Mesenchymal stem cell (in vitro differentiated cells and primary cell): ENCODE measurements around the gene CDAN1. TPM values are rescaled to one million over a fixed set of nuclear protein-coding genes. Genes with fewer than 3 reads are reported as not detected.

Source experiments
- DNase-seq: peaks from one replicate; pipeline ENCODE4 v3.0.0-alpha.2; 2013
- H2AFZ ChIP-seq: one replicate; pipeline ENCODE4 v1.6.1; 2013; ENCODE audit warnings: low read depth, mild to moderate bottlenecking, control low read depth, inconsistent platforms, low read length, moderate library complexity
- H2AK5ac ChIP-seq: 2 replicates; pipeline ENCODE4 v1.6.1; 2013; ENCODE audit warnings: low read length, moderate library complexity, mild to moderate bottlenecking, inconsistent platforms; ENCODE audit not compliant: severe bottlenecking
- H2BK120ac ChIP-seq: one replicate; pipeline ENCODE4 v1.6.1; 2013; ENCODE audit warnings: low read depth, mild to moderate bottlenecking, inconsistent platforms, low read length, moderate library complexity
- H2BK12ac ChIP-seq, 2 experiments: one replicate each; pipeline ENCODE4 v1.6.1; 2013; ENCODE audit warnings: inconsistent platforms in 2 of 2, low read length in 2 of 2, mild to moderate bottlenecking in 2 of 2, moderate library complexity in 2 of 2, control low read depth in 1 of 2
- H2BK15ac ChIP-seq: one replicate; pipeline ENCODE4 v1.6.1; 2013; ENCODE audit warnings: mild to moderate bottlenecking, low read depth, inconsistent platforms; ENCODE audit not compliant: poor library complexity, severe bottlenecking
- H2BK5ac ChIP-seq: 2 replicates; pipeline ENCODE4 v1.6.1; 2013; ENCODE audit warnings: low read depth, mild to moderate bottlenecking, low read length, control low read depth, inconsistent platforms; ENCODE audit not compliant: poor library complexity, severe bottlenecking
- H3K14ac ChIP-seq, 2 experiments: one replicate each; pipeline ENCODE4 v1.6.1; 2013; ENCODE audit warnings: inconsistent platforms in 2 of 2, low read length in 2 of 2, control low read depth in 1 of 2, mild to moderate bottlenecking in 1 of 2, moderate library complexity in 1 of 2
- H3K18ac ChIP-seq, 2 experiments: one replicate each; pipeline ENCODE4 v1.6.1; 2013; ENCODE audit warnings: inconsistent platforms in 2 of 2, low read length in 2 of 2, control low read depth in 1 of 2, low read depth in 1 of 2, mild to moderate bottlenecking in 1 of 2
- H3K23ac ChIP-seq, 2 experiments: one replicate each; pipeline ENCODE4 v1.6.1; 2013; ENCODE audit warnings: inconsistent platforms in 2 of 2, low read length in 2 of 2, mild to moderate bottlenecking in 2 of 2, moderate library complexity in 2 of 2, control low read depth in 1 of 2
- H3K27ac ChIP-seq: 2 replicates; pipeline ENCODE4 v1.5.1; 2013; ENCODE audit warnings: mild to moderate bottlenecking, moderate library complexity, low read length, control low read depth, inconsistent platforms; ENCODE audit not compliant: poor library complexity, severe bottlenecking
- H3K27me3 ChIP-seq, 2 experiments: 2 replicates each; pipeline versions ENCODE4 v1.6.1 to v1.7.0; 2013; ENCODE audit warnings: low read length in 2 of 2, mild to moderate bottlenecking in 2 of 2, moderate library complexity in 2 of 2, control low read depth in 1 of 2, inconsistent platforms in 1 of 2; ENCODE audit not compliant: control insufficient read depth in 1 of 2, insufficient read depth in 1 of 2
- H3K36me3 ChIP-seq, 2 experiments: 2 replicates each; pipeline versions ENCODE4 v1.6.1 to v1.7.0; 2013; ENCODE audit warnings: low read length in 2 of 2, control low read depth in 1 of 2, inconsistent platforms in 1 of 2, low read depth in 1 of 2, mild to moderate bottlenecking in 1 of 2; ENCODE audit not compliant: insufficient read depth in 2 of 2, control insufficient read depth in 1 of 2
- H3K4ac ChIP-seq, 2 experiments: one replicate each; pipeline ENCODE4 v1.6.1; 2013; ENCODE audit warnings: inconsistent platforms in 2 of 2, low read length in 2 of 2, mild to moderate bottlenecking in 2 of 2, moderate library complexity in 2 of 2, control low read depth in 1 of 2, low read depth in 1 of 2
- H3K4me1 ChIP-seq: 2 replicates; pipeline ENCODE4 v1.6.1; 2013; ENCODE audit warnings: low read depth, low read length, control low read depth; ENCODE audit not compliant: control insufficient read depth, insufficient read depth
- H3K4me2 ChIP-seq: 2 replicates; pipeline ENCODE4 v1.6.1; 2013; ENCODE audit warnings: low read length, mild to moderate bottlenecking, inconsistent platforms; ENCODE audit not compliant: poor library complexity, severe bottlenecking
- H3K4me3 ChIP-seq, 2 experiments: 2 replicates each; pipeline versions ENCODE4 v1.5.1 to v1.7.0; 2013; ENCODE audit warnings: low read length in 2 of 2, mild to moderate bottlenecking in 2 of 2, control low read depth in 1 of 2, low read depth in 1 of 2; ENCODE audit not compliant: insufficient read depth in 1 of 2
- H3K79me1 ChIP-seq: replicated peaks from 2 replicates; pipeline ENCODE4 v1.6.1; 2013; ENCODE audit warnings: mild to moderate bottlenecking, control low read depth, low read length, inconsistent platforms; ENCODE audit not compliant: poor library complexity, severe bottlenecking
- H3K9ac ChIP-seq: 2 replicates; pipeline ENCODE4 v1.7.0; 2013; ENCODE audit warnings: mild to moderate bottlenecking, low read length, moderate library complexity
- H3K9me3 ChIP-seq: 2 replicates; pipeline ENCODE4 v1.7.0; 2013; ENCODE audit warnings: mild to moderate bottlenecking, low read length; ENCODE audit not compliant: control insufficient read depth
- H4K8ac ChIP-seq: one replicate; pipeline ENCODE4 v1.6.1; 2013; ENCODE audit warnings: inconsistent platforms, mild to moderate bottlenecking, low read length, moderate library complexity
- H4K91ac ChIP-seq: one replicate; pipeline ENCODE4 v1.6.1; 2013; ENCODE audit warnings: mild to moderate bottlenecking, low read length, inconsistent platforms
- WGBS: methylation state at CpG from one replicate; pipeline ENCODE4 v1.1.7; 2013; ENCODE audit warnings: mixed read lengths; 5-methylcytosine and 5-hydroxymethylcytosine counted together
- polyA plus RNA-seq, 2 experiments: library from polyadenylated mRNA; stranded (reverse); fragments of 200-250 nt; gene quantifications; one replicate each; pipeline ENCODE4 v1.2.3, GENCODE V29; 2013

The CDAN1 gene
- 3.7 TPM for polyA plus RNA-seq (2013, experiment 1 of 2)
- polyA plus RNA-seq (2013, experiment 2 of 2), result 3.5 TPM

GRCh38 chr15:42736793-42737528, at the start of gene CDAN1:
TSS of gene CDAN1 (minus strand) at chr15:42737128. CDS start at chr15:42737102, 26 bp downstream.
- peak within 1 kb of the TSS; percentile 81 for H2BK5ac ChIP-seq
- peak within 1 kb of the TSS in 1 of 2 experiments; percentile 80 for H2BK12ac ChIP-seq
- H3K79me1 ChIP-seq, result peaks cover 39% of the 10 kb centered on the region
- peak within 1 kb of the TSS; percentile 79 to 92 for H3K18ac ChIP-seq
- H3K36me3 ChIP-seq, result peaks cover 33 to 36% of the 10 kb centered on the region in 2 experiments
- peak within 1 kb of the TSS; percentile 10 for H2AK5ac ChIP-seq
- no peaks in the 10 kb centered on the region for H3K27me3 ChIP-seq
- peak within 1 kb of the TSS; percentile 3 for H2BK15ac ChIP-seq
- peak within 1 kb of the TSS; percentile 97 for H3K4me2 ChIP-seq
- H4K91ac ChIP-seq, result peak within 1 kb of the TSS; percentile 88
- H3K9ac ChIP-seq, result peak within 1 kb of the TSS; percentile 96
- no peak within 1 kb of the TSS for H2BK120ac ChIP-seq
- H3K9me3 ChIP-seq, result no peaks in the 10 kb centered on the region
- under 1% methylated on average over 59 of the region's 76 CpGs for WGBS
- peak within 1 kb of the TSS; percentile 85 to 90 for H3K4me3 ChIP-seq
- peak within 1 kb of the TSS; percentile 90 for H3K27ac ChIP-seq
- DNase-seq, result peak; percentile 85
- H4K8ac ChIP-seq, result peak within 1 kb of the TSS; percentile 99
- H3K4me1 ChIP-seq, result peaks cover 12% of the 10 kb centered on the region
- peak within 1 kb of the TSS; percentile 84 to 89 for H3K4ac ChIP-seq
- peak within 1 kb of the TSS; percentile 92 for H2AFZ ChIP-seq
- peak within 1 kb of the TSS in 1 of 2 experiments; percentile 89 for H3K23ac ChIP-seq
- peak within 1 kb of the TSS in 1 of 2 experiments; percentile 85 for H3K14ac ChIP-seq

DNA sequence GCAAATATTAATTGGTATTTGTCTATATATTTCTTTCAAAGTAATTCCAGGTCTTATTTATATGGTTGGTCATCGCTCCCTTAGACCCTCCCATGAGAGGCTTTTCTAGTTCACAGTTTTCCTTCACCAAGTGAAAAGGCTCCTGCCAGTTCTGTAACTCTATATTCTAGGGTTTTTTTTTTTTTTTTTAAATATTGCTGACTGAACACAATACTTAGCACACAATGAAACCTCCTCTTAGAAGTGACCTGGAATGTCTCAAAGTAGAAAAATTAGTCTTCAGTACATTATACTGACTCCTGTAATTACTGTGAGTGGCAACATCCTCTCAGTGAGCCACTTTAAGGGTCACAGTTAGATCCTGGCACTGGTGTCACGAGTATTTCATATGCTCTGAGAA, 48.6 kb upstream of the CDAN1 start:
- 76% methylated on average over 2 of the region's 2 CpGs for WGBS
- no peak overlapping the region for H2AFZ ChIP-seq
- H2AK5ac ChIP-seq, result no peak overlapping the region
- H3K14ac ChIP-seq, result no peak overlapping the region
- H3K23ac ChIP-seq, result no peak overlapping the region
- H3K4me3 ChIP-seq, result no peak overlapping the region
- no peaks in the 10 kb centered on the region for H3K4me1 ChIP-seq
- no peak overlapping the region for H2BK5ac ChIP-seq
- no peaks in the 10 kb centered on the region for H3K9me3 ChIP-seq
- H4K8ac ChIP-seq, result no peak overlapping the region
- no peaks in the 10 kb centered on the region for H3K79me1 ChIP-seq
- DNase-seq, result no peak
- no peak overlapping the region for H4K91ac ChIP-seq
- H3K18ac ChIP-seq, result no peak overlapping the region
- H3K27me3 ChIP-seq, result no peaks in the 10 kb centered on the region
- no peak overlapping the region for H3K9ac ChIP-seq
- H3K4ac ChIP-seq, result no peak overlapping the region
- H2BK12ac ChIP-seq, result no peak overlapping the region
- H3K4me2 ChIP-seq, result no peak overlapping the region
- H3K36me3 ChIP-seq, result peaks cover 0 to 13% of the 10 kb centered on the region in 2 experiments
- no peak overlapping the region for H2BK120ac ChIP-seq
- H2BK15ac ChIP-seq, result no peak overlapping the region
- no peak overlapping the region for H3K27ac ChIP-seq

DNA sequence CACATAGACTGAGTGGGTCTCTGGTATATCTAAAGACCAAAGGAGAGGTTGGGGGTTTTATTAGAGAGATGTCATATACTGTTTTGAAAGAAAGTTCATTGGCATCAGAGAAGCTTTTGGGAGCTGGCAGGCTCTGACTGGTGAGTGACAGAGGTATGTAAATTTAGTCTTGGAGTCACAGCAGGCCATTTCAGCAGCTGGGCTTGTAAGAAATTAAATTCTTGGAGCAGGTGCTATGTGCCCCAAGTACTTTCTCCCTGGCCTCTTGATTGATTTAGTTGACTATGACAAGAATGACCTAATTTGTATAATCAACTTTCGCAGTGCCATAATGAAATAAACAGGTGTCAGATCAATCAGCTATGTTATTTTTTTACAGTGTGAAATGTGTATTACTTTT, 47.8 kb upstream of the CDAN1 start:
- Histone ChIP-seq H2BK5ac (no peak overlapping the region), H3K23ac (no peak overlapping the region), H2BK120ac (no peak overlapping the region), H2AFZ (no peak overlapping the region), H4K91ac (no peak overlapping the region), H3K27ac (no peak overlapping the region), H3K9ac (no peak overlapping the region), H3K27me3 (no peaks in the 10 kb centered on the region), H3K79me1 (peaks cover under 1% of the 10 kb centered on the region), H3K36me3 (peaks cover 0 to 13% of the 10 kb centered on the region in 2 experiments), H3K4me2 (no peak overlapping the region), H3K14ac (no peak overlapping the region), H2BK12ac (no peak overlapping the region), H2AK5ac (no peak overlapping the region), H3K4me1 (no peaks in the 10 kb centered on the region), H3K18ac (no peak overlapping the region), H4K8ac (no peak overlapping the region), H3K9me3 (no peaks in the 10 kb centered on the region), H2BK15ac (no peak overlapping the region), H3K4ac (no peak overlapping the region), H3K4me3 (no peak overlapping the region)
- DNase-seq, result no peak
- no CpG with 5 or more reads among the region's 1 CpG for WGBS

DNA sequence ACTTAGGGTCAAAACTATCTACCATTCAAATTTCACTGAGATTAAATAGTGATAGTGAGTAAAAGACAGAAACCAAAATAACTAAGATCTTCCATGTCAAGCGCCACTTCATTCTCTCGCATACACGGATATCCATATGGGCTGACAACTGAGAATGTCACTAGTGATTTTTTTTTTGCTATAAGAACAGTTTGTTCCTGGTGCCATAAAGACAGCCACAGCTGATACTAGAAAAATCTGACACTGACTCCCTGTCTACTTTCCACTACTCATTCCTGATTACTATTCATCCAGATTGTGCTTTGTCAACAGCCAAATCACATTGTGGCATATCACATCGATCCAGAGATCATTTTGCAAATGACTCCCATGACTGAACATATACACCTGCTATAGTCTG, 45.8 kb upstream of the CDAN1 start:
- H2BK120ac ChIP-seq, result no peak overlapping the region
- no peak overlapping the region for H2AFZ ChIP-seq
- H3K36me3 ChIP-seq, result peaks cover 0 to 13% of the 10 kb centered on the region in 2 experiments
- H3K27me3 ChIP-seq, result no peaks in the 10 kb centered on the region
- DNase-seq, result no peak
- H3K79me1 ChIP-seq, result peaks cover 3% of the 10 kb centered on the region
- WGBS, result 99% methylated on average over 4 of the region's 4 CpGs
- H3K18ac ChIP-seq, result no peak overlapping the region
- no peak overlapping the region for H3K4me2 ChIP-seq
- H3K27ac ChIP-seq, result no peak overlapping the region
- no peak overlapping the region for H2BK12ac ChIP-seq
- no peak overlapping the region for H4K91ac ChIP-seq
- no peaks in the 10 kb centered on the region for H3K4me1 ChIP-seq
- H3K9ac ChIP-seq, result no peak overlapping the region
- no peak overlapping the region for H3K23ac ChIP-seq
- no peaks in the 10 kb centered on the region for H3K9me3 ChIP-seq
- H2BK15ac ChIP-seq, result no peak overlapping the region
- H2AK5ac ChIP-seq, result no peak overlapping the region
- no peak overlapping the region for H3K4ac ChIP-seq
- no peak overlapping the region for H3K4me3 ChIP-seq
- no peak overlapping the region for H3K14ac ChIP-seq
- H2BK5ac ChIP-seq, result no peak overlapping the region
- no peak overlapping the region for H4K8ac ChIP-seq
